Right lobe of liver (tissue), 4 donors: Measurements from ENCODE around the gene ERFE.

Experiments used
- POLR2A ChIP-seq: fragments of 450-650 bp; IDR thresholded peaks from one replicate; pipeline ENCODE4 v1.6.1; 2017; ENCODE audit warnings: antibody characterized with exemption, mild to moderate bottlenecking
- TF ChIP-seq, protein P1 (sequence below), 4 donors: fragments of 200-600 bp in 3 of 4; fragments of 450-650 bp in 1 of 4; IDR thresholded peaks; one replicate each; pipeline versions ENCODE4 v1.5.1 to v1.8.0; 2016 to 2022; ENCODE audit warnings: antibody characterized with exemption in 4 of 4, mild to moderate bottlenecking in 2 of 4
- donor health status: DM: no; HTN: no; CAD: no.
- donor health status: DM: no; HTN: no; CAD: no.
- donor health status: DM: no; HTN: yes; CAD: no.

DNA sequence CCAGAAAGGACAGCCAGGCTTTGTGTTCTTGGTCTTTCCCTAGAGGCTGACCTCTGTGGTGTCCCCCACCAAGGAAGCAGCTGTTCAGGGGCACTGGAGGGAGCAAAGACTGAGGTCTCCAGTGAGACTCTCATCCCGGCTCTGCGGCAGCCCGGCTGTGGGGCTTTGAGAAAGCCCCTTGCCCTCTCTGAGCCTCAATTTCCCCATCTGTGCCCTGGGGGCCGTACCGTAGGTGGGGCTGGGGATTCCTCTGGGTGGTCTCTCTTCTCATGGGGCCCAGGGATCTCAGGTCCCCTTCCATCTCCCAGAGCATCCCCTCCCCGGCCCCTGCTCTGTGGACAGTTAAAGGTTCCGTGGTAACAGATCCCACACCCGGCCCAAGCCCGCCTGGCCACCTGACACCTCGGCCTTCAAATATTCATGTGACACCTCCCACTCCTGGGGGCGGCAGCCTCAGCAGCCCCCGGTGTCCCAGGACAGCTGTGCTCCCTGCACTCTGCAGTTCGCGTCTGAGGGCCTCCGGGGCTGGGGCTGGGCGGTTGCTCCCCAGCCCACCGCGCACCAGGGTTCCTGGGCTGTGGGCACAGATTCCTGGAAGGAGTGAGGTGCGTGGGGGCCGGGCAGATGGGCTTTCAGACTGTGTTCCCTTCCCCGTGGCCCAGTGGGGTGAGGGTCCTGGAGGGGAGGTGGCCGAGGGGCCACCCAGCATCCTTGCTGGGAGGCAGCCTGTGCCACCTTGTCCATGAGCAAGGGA, 35.4 kb upstream of the ERFE start:
- TF ChIP-seq, protein P1, sequence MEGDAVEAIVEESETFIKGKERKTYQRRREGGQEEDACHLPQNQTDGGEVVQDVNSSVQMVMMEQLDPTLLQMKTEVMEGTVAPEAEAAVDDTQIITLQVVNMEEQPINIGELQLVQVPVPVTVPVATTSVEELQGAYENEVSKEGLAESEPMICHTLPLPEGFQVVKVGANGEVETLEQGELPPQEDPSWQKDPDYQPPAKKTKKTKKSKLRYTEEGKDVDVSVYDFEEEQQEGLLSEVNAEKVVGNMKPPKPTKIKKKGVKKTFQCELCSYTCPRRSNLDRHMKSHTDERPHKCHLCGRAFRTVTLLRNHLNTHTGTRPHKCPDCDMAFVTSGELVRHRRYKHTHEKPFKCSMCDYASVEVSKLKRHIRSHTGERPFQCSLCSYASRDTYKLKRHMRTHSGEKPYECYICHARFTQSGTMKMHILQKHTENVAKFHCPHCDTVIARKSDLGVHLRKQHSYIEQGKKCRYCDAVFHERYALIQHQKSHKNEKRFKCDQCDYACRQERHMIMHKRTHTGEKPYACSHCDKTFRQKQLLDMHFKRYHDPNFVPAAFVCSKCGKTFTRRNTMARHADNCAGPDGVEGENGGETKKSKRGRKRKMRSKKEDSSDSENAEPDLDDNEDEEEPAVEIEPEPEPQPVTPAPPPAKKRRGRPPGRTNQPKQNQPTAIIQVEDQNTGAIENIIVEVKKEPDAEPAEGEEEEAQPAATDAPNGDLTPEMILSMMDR (IDR thresholded peaks at IDR 0.05): no peak
- TF ChIP-seq POLR2A: no peak
